ENCODE results near the gene CARD14. TPM values are rescaled to one million over a fixed set of nuclear protein-coding genes. Genes with fewer than 3 reads are reported as not detected.

Gene CARD14
- total RNA-seq, 1 experiment from 2014 or later = 0.24 TPM

DNA sequence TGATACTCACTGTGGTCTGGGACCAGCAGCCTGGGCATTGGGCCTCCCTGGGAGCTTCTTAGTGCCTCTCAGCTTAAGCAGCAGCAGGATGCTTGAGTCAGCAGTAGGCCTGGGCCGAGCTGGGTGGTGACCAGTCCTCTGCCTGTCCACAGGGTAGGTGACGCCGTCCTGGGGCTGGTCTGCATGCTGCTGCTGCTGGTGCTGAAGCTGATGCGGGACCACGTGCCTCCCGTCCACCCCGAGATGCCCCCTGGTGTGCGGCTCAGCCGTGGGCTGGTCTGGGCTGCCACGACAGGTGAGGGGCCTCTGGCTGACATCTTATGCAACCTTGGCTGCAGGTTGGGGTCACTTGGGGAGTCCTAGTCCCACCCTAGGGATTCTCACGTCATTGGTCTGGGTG is 57.8 kb downstream of the CARD14 start:
- Histone ChIP-seq H3K23ac (ENCODE audit: insufficient read length, low read depth, low read length) (no peak overlapping the region), H3K27me3 (ENCODE audit: insufficient read depth, low read length) (no peaks in the 10 kb centered on the region), H3K9me3 (ENCODE audit: control insufficient read depth, low read depth, low read length) (no peaks in the 10 kb centered on the region), H2AK5ac (ENCODE audit: insufficient read length, low read length) (no peak overlapping the region), H4K91ac (ENCODE audit: insufficient read length, low read depth, low read length) (no peak overlapping the region), H3K4me1 (ENCODE audit: insufficient read depth, low read length) (no peaks in the 10 kb centered on the region), H3K9ac (ENCODE audit: extremely low read depth, insufficient read length, low read length) (no peak overlapping the region), H3K14ac (ENCODE audit: insufficient read depth, low read length) (no peak overlapping the region), H3K79me2 (ENCODE audit: insufficient read depth, low read length) (no peaks in the 10 kb centered on the region), H3K79me1 (ENCODE audit: insufficient read depth, low read depth, low read length, poor library complexity, severe bottlenecking) (no peaks in the 10 kb centered on the region), H2BK20ac (ENCODE audit: low read depth, low read length, poor library complexity, severe bottlenecking) (no peak overlapping the region), H3K18ac (ENCODE audit: insufficient read length, low read depth, low read length) (no peak overlapping the region), H2AFZ (ENCODE audit: low read length) (no peak overlapping the region), H2BK5ac (ENCODE audit: insufficient read length, low read length) (no peak overlapping the region), H3K4ac (ENCODE audit: low read depth, low read length) (no peak overlapping the region), H3K23me2 (ENCODE audit: insufficient read length, low read depth, low read length, poor library complexity, severe bottlenecking) (no peaks in the 10 kb centered on the region), H3K27ac (ENCODE audit: insufficient read length, low read depth, low read length) (no peak overlapping the region), H4K8ac (replicated peaks; ENCODE audit: insufficient read length, low read depth, low read length) (no peak overlapping the region), H3K56ac (ENCODE audit: insufficient read length, low read depth, low read length) (no peak overlapping the region), H2BK15ac (ENCODE audit: low read depth, low read length) (no peak overlapping the region), H4K20me1 (ENCODE audit: control insufficient read depth, insufficient read depth, insufficient read length) (no peaks in the 10 kb centered on the region), H2BK120ac (ENCODE audit: low read depth, low read length, poor library complexity, severe bottlenecking) (no peak overlapping the region), H3K4me2 (ENCODE audit: insufficient read depth, insufficient read length, low read length) (no peak overlapping the region), H4K5ac (ENCODE audit: insufficient read length, low read depth, low read length) (no peak overlapping the region), H2BK12ac (ENCODE audit: insufficient read length, low read depth, low read length) (no peak overlapping the region), H3T11ph (ENCODE audit: low read length) (no peak overlapping the region)
- Mint-ChIP-seq H3K4me3 (no peak overlapping the region), H3K4me1 (peaks cover 24 to 26% of the 10 kb centered on the region in 2 experiments), H3K27me3 (ENCODE audit: low read depth) (no peaks in the 10 kb centered on the region), H3K9me3 (peaks cover 12 to 15% of the 10 kb centered on the region in 2 experiments), H3K36me3 (ENCODE audit: insufficient read depth in 1 of 3, low read depth in 3 of 3) (peaks cover 24 to 44% (median 39%) of the 10 kb centered on the region in 3 experiments), H3K27ac (no peak overlapping the region)
- DNase-seq = no peak
- TF ChIP-seq, protein P1, sequence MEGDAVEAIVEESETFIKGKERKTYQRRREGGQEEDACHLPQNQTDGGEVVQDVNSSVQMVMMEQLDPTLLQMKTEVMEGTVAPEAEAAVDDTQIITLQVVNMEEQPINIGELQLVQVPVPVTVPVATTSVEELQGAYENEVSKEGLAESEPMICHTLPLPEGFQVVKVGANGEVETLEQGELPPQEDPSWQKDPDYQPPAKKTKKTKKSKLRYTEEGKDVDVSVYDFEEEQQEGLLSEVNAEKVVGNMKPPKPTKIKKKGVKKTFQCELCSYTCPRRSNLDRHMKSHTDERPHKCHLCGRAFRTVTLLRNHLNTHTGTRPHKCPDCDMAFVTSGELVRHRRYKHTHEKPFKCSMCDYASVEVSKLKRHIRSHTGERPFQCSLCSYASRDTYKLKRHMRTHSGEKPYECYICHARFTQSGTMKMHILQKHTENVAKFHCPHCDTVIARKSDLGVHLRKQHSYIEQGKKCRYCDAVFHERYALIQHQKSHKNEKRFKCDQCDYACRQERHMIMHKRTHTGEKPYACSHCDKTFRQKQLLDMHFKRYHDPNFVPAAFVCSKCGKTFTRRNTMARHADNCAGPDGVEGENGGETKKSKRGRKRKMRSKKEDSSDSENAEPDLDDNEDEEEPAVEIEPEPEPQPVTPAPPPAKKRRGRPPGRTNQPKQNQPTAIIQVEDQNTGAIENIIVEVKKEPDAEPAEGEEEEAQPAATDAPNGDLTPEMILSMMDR (conservative IDR thresholded peaks at IDR 0.05) = no peak
- no CpG with 5 or more reads among the region's 11 CpGs for WGBS (ENCODE audit: extremely low coverage, insufficient read length, low lambda C conversion rate)
